H1 (cell line): ENCODE data around the gene ZNF669. TPM values are rescaled to one million over a fixed set of nuclear protein-coding genes. Genes with fewer than 3 reads are reported as not detected.

Experiments
- CTCF ChIA-PET: fragments of 300-600 bp; sonication (Branson Sonifier 250); formaldehyde crosslinking; loops from one replicate; lab custom pipeline; 2021; ENCODE audit not compliant: partially characterized antibody; lab: Charles Lee
- POLR2A ChIA-PET: fragments of 300-600 bp; sonication (Branson Sonifier 250); formaldehyde crosslinking; loops from one replicate; lab custom pipeline; 2021; ENCODE audit warnings: inconsistent platforms; ENCODE audit not compliant: partially characterized antibody; lab: Charles Lee
- DNase-seq, 2 experiments: peaks; one replicate each; pipeline versions ENCODE4 v3.0.0 to v3.0.0-alpha.2; 2010 to 2022; ENCODE audit warnings: low spot score in 2 of 2, low read depth in 1 of 2, mixed read lengths in 1 of 2
- FAIRE-seq: peaks from 2 replicates; lab custom pipeline; 2011; peaks lifted over from hg19 to GRCh38; lab: Jason Lieb, UNC
- H2AFZ ChIP-seq: 2 replicates; pipeline ENCODE4 v1.8.1; 2012; ENCODE audit warnings: low read length, inconsistent platforms
- H2AK5ac ChIP-seq: 2 replicates; pipeline ENCODE4 v1.6.1; 2013; ENCODE audit warnings: low read depth, low read length
- H2BK120ac ChIP-seq: replicated peaks from 2 replicates; pipeline ENCODE3; 2013; ENCODE audit warnings: low read depth, low read length, inconsistent platforms
- H2BK12ac ChIP-seq: 2 replicates; pipeline ENCODE4 v1.6.1; 2013; ENCODE audit warnings: low read depth, low read length
- H2BK15ac ChIP-seq: 2 replicates; pipeline ENCODE4 v1.6.1; 2013; ENCODE audit warnings: low read length
- H2BK20ac ChIP-seq: 2 replicates; pipeline ENCODE4 v1.6.1; 2013; ENCODE audit warnings: low read length
- H2BK5ac ChIP-seq: 2 replicates; pipeline ENCODE4 v1.6.1; 2013; ENCODE audit warnings: low read depth, low read length
- H3K14ac ChIP-seq: 2 replicates; pipeline ENCODE4 v1.6.1; 2013; ENCODE audit warnings: inconsistent platforms; ENCODE audit not compliant: insufficient read length
- H3K18ac ChIP-seq: 2 replicates; pipeline ENCODE4 v1.6.1; 2013; ENCODE audit warnings: low read length; ENCODE audit errors: extremely low read depth
- H3K23ac ChIP-seq: 2 replicates; pipeline ENCODE4 v1.6.1; 2013; ENCODE audit warnings: inconsistent platforms; ENCODE audit not compliant: insufficient read length
- H3K23me2 ChIP-seq: 2 replicates; pipeline ENCODE4 v1.6.1; 2013; ENCODE audit warnings: low read depth, low read length
- H3K27ac ChIP-seq: 2 replicates; pipeline ENCODE4 v1.6.1; 2011; ENCODE audit warnings: low read depth, low read length, inconsistent platforms
- H3K27me3 ChIP-seq, 4 experiments: replicated peaks in 1 of 4; 1 replicate in 1 of 4; 2 replicates in 3 of 4; pipeline versions ENCODE4 v1.6.1 to v1.8.1; 2011 to 2013; ENCODE audit warnings: low read length in 3 of 4, mild to moderate bottlenecking in 3 of 4, inconsistent platforms in 2 of 4, mixed read lengths in 2 of 4, moderate library complexity in 1 of 4; ENCODE audit not compliant: control insufficient read depth in 3 of 4, insufficient read depth in 3 of 4; ENCODE audit errors: extremely low read depth in 1 of 4
- H3K36me3 ChIP-seq, 4 experiments: 2 replicates each; pipeline versions ENCODE4 v1.6.1 to v1.8.1; 2011 to 2013; ENCODE audit warnings: mild to moderate bottlenecking in 4 of 4, low read length in 3 of 4, moderate library complexity in 2 of 4, control low read depth in 1 of 4, inconsistent platforms in 1 of 4; ENCODE audit not compliant: insufficient read depth in 4 of 4, control insufficient read depth in 2 of 4
- H3K4ac ChIP-seq: replicated peaks from 2 replicates; pipeline ENCODE3; 2013; ENCODE audit warnings: low read length, low read depth, mixed read lengths, inconsistent platforms; ENCODE audit not compliant: insufficient read length
- H3K4me1 ChIP-seq, 4 experiments: replicated peaks in 1 of 4; 1 replicate in 1 of 4; 2 replicates in 3 of 4; pipeline versions ENCODE4 v1.6.1 to v1.8.1; 2011 to 2013; ENCODE audit warnings: low read length in 3 of 4, inconsistent platforms in 2 of 4, mixed read lengths in 1 of 4; ENCODE audit not compliant: insufficient read depth in 4 of 4, control insufficient read depth in 3 of 4
- H3K4me2 ChIP-seq, 2 experiments: 2 replicates each; pipeline versions ENCODE4 v1.6.1 to v1.8.1; 2011 to 2013; ENCODE audit warnings: low read depth in 2 of 2, low read length in 2 of 2, control low read depth in 1 of 2, inconsistent platforms in 1 of 2, mild to moderate bottlenecking in 1 of 2; ENCODE audit not compliant: insufficient read depth in 1 of 2
- H3K4me3 ChIP-seq, 4 experiments: fragments of 200-600, 300-600 bp in 1 of 4; sonication (generic), shearing (Covaris generic), sonication (Bioruptor Twin) in 1 of 4; 2 replicates each; pipeline versions ENCODE4 v1.5.1 to v1.8.1; 2011 to 2016; ENCODE audit warnings: low read length in 4 of 4, low read depth in 3 of 4, control low read depth in 2 of 4, inconsistent platforms in 2 of 4, mild to moderate bottlenecking in 2 of 4, mixed read lengths in 1 of 4, moderate library complexity in 1 of 4; ENCODE audit not compliant: insufficient read depth in 2 of 4; ENCODE audit errors: extremely low read depth in 1 of 4
- H3K56ac ChIP-seq: replicated peaks from 2 replicates; pipeline ENCODE3; 2013; ENCODE audit warnings: low read depth, mild to moderate bottlenecking, mixed read lengths, low read length, inconsistent platforms; ENCODE audit not compliant: insufficient read length
- H3K79me1 ChIP-seq: 2 replicates; pipeline ENCODE4 v1.6.1; 2013; ENCODE audit warnings: low read depth, low read length, control low read depth
- H3K79me2 ChIP-seq, 2 experiments: 2 replicates each; pipeline versions ENCODE4 v1.6.1 to v1.8.1; 2012 to 2013; ENCODE audit warnings: low read length in 2 of 2, mild to moderate bottlenecking in 2 of 2, inconsistent platforms in 1 of 2; ENCODE audit not compliant: insufficient read depth in 2 of 2, control insufficient read depth in 1 of 2
- H3K9ac ChIP-seq, 4 experiments: replicated peaks in 1 of 4; 1 replicate in 1 of 4; 2 replicates in 3 of 4; pipeline versions ENCODE4 v1.6.1 to v1.8.1; 2011 to 2013; ENCODE audit warnings: low read depth in 3 of 4, low read length in 3 of 4, control low read depth in 2 of 4, mild to moderate bottlenecking in 2 of 4, moderate library complexity in 2 of 4, inconsistent platforms in 1 of 4; ENCODE audit errors: extremely low read depth in 1 of 4
- H3K9me3 ChIP-seq, 2 experiments: 2 replicates each; pipeline versions ENCODE4 v1.6.1 to v1.8.1; 2012 to 2013; ENCODE audit warnings: mild to moderate bottlenecking in 2 of 2, moderate library complexity in 2 of 2, control low read depth in 1 of 2, inconsistent platforms in 1 of 2, low read depth in 1 of 2, low read length in 1 of 2, mixed read lengths in 1 of 2; ENCODE audit not compliant: insufficient read depth in 2 of 2
- H4K20me1 ChIP-seq, 2 experiments: replicated peaks in 1 of 2; 2 replicates each; pipeline versions ENCODE3 to v1.8.1; 2011 to 2013; ENCODE audit warnings: inconsistent platforms in 2 of 2, low read length in 2 of 2, mild to moderate bottlenecking in 1 of 2; ENCODE audit not compliant: insufficient read depth in 2 of 2, control insufficient read depth in 1 of 2
- H4K5ac ChIP-seq: 2 replicates; pipeline ENCODE4 v1.6.1; 2013; ENCODE audit warnings: low read length, low read depth, mixed read lengths, inconsistent platforms; ENCODE audit not compliant: insufficient read length
- H4K8ac ChIP-seq: 2 replicates; pipeline ENCODE4 v1.8.0; 2013; ENCODE audit warnings: mild to moderate bottlenecking, moderate library complexity, low read length, inconsistent platforms; ENCODE audit not compliant: insufficient read depth; ENCODE audit errors: extremely low read depth
- H4K91ac ChIP-seq: replicated peaks from 2 replicates; pipeline ENCODE3; 2013; ENCODE audit warnings: low read length, mixed read lengths, inconsistent platforms; ENCODE audit not compliant: insufficient read length
- GABPA ChIP-seq: IDR thresholded peaks from 2 replicates; pipeline ENCODE4 v1.6.1; 2011; ENCODE audit warnings: mild to moderate bottlenecking, low read length, moderate library complexity, borderline replicate concordance; ENCODE audit not compliant: insufficient read depth
- ZNF274 ChIP-seq: IDR thresholded peaks from 2 replicates; pipeline ENCODE4 v1.7.0; 2012; ENCODE audit warnings: low read length, borderline replicate concordance; ENCODE audit errors: extremely low read depth
- WGBS, 2 experiments: shearing (Covaris generic) in 1 of 2; methylation state at CpG; one replicate each; pipeline versions ENCODE4 v1.1.6 to v1.1.7; 2013 to 2015; ENCODE audit warnings: low lambda C conversion rate in 2 of 2, mixed read lengths in 2 of 2, inconsistent platforms in 1 of 2, low coverage in 1 of 2, missing lambda C conversion rate in 1 of 2; ENCODE audit not compliant: insufficient replicate concordance in 2 of 2, insufficient coverage in 1 of 2, insufficient read length in 1 of 2; ENCODE audit errors: extremely low coverage in 1 of 2, missing lambda C conversion rate in 1 of 2; 5-methylcytosine and 5-hydroxymethylcytosine counted together
- polyA plus RNA-seq, 7 experiments: library from polyadenylated mRNA; depleted of rRNA in 3 of 7; stranded (reverse) in 5 of 7; unstranded in 2 of 7; fragments of >200 nt in 5 of 7; fragments of 200-250 nt in 2 of 7; gene quantifications; 1 replicate in 5 of 7; 2 replicates in 1 of 7; 4 replicates in 1 of 7; pipeline versions ENCODE4 v1.2.1 to v1.2.3, GENCODE V29; 2011 to 2013; ENCODE audit warnings: missing spikeins in 2 of 7, mixed read lengths in 2 of 7
- total RNA-seq: library from RNA; stranded (reverse); fragmentation: NEBNext Ultra II Directional; extraction: Animal tissue kit (Norgen Biotek cat#: 25700); gene quantifications from 2 replicates; pipeline ENCODE4 v1.2.1, GENCODE V29; 2021

Gene ZNF669
- total and polyA plus RNA-seq, 2 of the 8 experiments (the other 6 are each of a cell fraction or from before 2014, with no cell fraction given), result 4.8 to 20.3 TPM

GRCh38 chr1:247100676-247101279, 3.4 kb downstream of the ZNF669 start:
- no peak overlapping the region for H3K23ac ChIP-seq
- ChIA-PET CTCF (no interaction called here), POLR2A (no interaction called here)
- no peak overlapping the region for H2BK120ac ChIP-seq
- H3K4me3 ChIP-seq, result no peak overlapping the region
- no peak overlapping the region for H2BK5ac ChIP-seq
- no peak overlapping the region for H2BK15ac ChIP-seq
- peaks cover 0 to 9% (median 5%) of the 10 kb centered on the region in 4 experiments; a peak in 4 of 7 replicates for H3K4me1 ChIP-seq
- WGBS, 2 experiments, result 93% methylated on average over 9 of the region's 9 CpGs; no CpG with 5 or more reads in 1 of the 2 experiments
- FAIRE-seq (no peak), DNase-seq (no peak)
- H3K36me3 ChIP-seq, result peaks cover 16 to 44% (median 30%) of the 10 kb centered on the region in 4 experiments
- H2BK12ac ChIP-seq, result no peak overlapping the region
- H4K20me1 ChIP-seq, result peaks cover 5 to 15% of the 10 kb centered on the region in 2 experiments
- H3K79me2 ChIP-seq, result peaks cover 8 to 39% of the 10 kb centered on the region in 2 experiments
- no peak overlapping the region for H2AK5ac ChIP-seq
- peak; percentile 70; the same call in 1 of the 2 replicates for TF ChIP-seq ZNF274
- TF ChIP-seq GABPA, result no peak
- no peak overlapping the region for H3K4ac ChIP-seq
- H3K27ac ChIP-seq, result no peak overlapping the region
- H4K8ac ChIP-seq, result no peak overlapping the region
- H3K9ac ChIP-seq, result no peak overlapping the region
- no peak overlapping the region for H4K91ac ChIP-seq
- H3K79me1 ChIP-seq, result peaks cover 3% of the 10 kb centered on the region; the same call in 1 of the 2 replicates
- H3K18ac ChIP-seq, result no peak overlapping the region
- H3K9me3 ChIP-seq, result 0 out of 4 replicates have a peak, but pooled peaks cover 0 to 3% of the 10 kb centered on the region in 2 experiments
- H3K27me3 ChIP-seq, result no peaks in the 10 kb centered on the region
- no peak overlapping the region for H3K14ac ChIP-seq
- H3K4me2 ChIP-seq, result no peak overlapping the region
- no peak overlapping the region for H2AFZ ChIP-seq
- no peaks in the 10 kb centered on the region for H3K23me2 ChIP-seq
- no peak overlapping the region for H2BK20ac ChIP-seq
- H3K56ac ChIP-seq, result no peak overlapping the region
- no peak overlapping the region for H4K5ac ChIP-seq
